ENCODE results near the gene TRMT11.

DNA sequence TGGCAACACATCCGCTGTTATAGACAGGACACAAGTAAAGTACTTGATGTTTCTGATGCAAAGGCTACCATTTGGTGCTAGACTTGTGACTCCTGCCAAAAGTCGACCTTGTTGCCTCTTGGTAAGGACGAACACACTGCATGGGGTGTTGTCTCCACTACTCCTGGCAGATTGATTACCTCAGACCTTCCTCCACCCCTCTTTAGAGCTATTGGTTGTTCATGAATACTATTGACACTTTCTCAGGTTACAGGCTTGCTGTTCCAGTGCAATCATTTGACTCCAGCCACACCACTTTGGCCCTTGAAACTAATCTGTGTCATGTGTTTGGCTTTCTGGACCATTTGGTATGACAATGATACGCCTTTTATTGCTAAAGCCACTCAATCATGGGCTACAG is 62.3 kb downstream of the TRMT11 start:
- TF ChIP-seq, protein P1, sequence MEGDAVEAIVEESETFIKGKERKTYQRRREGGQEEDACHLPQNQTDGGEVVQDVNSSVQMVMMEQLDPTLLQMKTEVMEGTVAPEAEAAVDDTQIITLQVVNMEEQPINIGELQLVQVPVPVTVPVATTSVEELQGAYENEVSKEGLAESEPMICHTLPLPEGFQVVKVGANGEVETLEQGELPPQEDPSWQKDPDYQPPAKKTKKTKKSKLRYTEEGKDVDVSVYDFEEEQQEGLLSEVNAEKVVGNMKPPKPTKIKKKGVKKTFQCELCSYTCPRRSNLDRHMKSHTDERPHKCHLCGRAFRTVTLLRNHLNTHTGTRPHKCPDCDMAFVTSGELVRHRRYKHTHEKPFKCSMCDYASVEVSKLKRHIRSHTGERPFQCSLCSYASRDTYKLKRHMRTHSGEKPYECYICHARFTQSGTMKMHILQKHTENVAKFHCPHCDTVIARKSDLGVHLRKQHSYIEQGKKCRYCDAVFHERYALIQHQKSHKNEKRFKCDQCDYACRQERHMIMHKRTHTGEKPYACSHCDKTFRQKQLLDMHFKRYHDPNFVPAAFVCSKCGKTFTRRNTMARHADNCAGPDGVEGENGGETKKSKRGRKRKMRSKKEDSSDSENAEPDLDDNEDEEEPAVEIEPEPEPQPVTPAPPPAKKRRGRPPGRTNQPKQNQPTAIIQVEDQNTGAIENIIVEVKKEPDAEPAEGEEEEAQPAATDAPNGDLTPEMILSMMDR (IDR thresholded peaks at IDR 0.05; ENCODE audit: low read length): no peak
- no peak for TF ChIP-seq EZH2 (IDR thresholded peaks at IDR 0.05; ENCODE audit: borderline replicate concordance, low read length)
